H9 (cell line): ENCODE data around the gene TMEFF2. TPM values are rescaled to one million over a fixed set of nuclear protein-coding genes. Genes with fewer than 3 reads are reported as not detected.

Experiments
- DNase-seq: peaks from one replicate; pipeline ENCODE4 v3.0.0-alpha.2; 2017
- H2AFZ ChIP-seq: one replicate; pipeline ENCODE4 v1.6.1; 2013; ENCODE audit warnings: mild to moderate bottlenecking, low read length, control low read depth, moderate library complexity
- H2AK5ac ChIP-seq: 2 replicates; pipeline ENCODE4 v1.6.1; 2013; ENCODE audit warnings: low read length, control low read depth, mixed read lengths; ENCODE audit not compliant: insufficient read length
- H2BK120ac ChIP-seq: one replicate; pipeline ENCODE4 v1.6.1; 2013; ENCODE audit warnings: low read depth, mild to moderate bottlenecking, low read length, control low read depth, inconsistent platforms; ENCODE audit not compliant: poor library complexity, severe bottlenecking
- H2BK12ac ChIP-seq: 2 replicates; pipeline ENCODE4 v1.6.1; 2013; ENCODE audit warnings: low read length, control low read depth, mixed read lengths, low read depth; ENCODE audit not compliant: insufficient read length
- H2BK15ac ChIP-seq: 2 replicates; pipeline ENCODE4 v1.6.1; 2013; ENCODE audit warnings: low read depth, low read length, control low read depth
- H2BK20ac ChIP-seq: one replicate; pipeline ENCODE4 v1.6.1; 2013; ENCODE audit warnings: low read depth, mild to moderate bottlenecking, low read length, control low read depth, inconsistent platforms; ENCODE audit not compliant: poor library complexity, severe bottlenecking
- H2BK5ac ChIP-seq: 2 replicates; pipeline ENCODE4 v1.6.1; 2013; ENCODE audit warnings: low read length, control low read depth, mixed read lengths; ENCODE audit not compliant: insufficient read length
- H3K14ac ChIP-seq: 2 replicates; pipeline ENCODE4 v1.6.1; 2013; ENCODE audit warnings: low read length, control low read depth; ENCODE audit not compliant: insufficient read depth
- H3K18ac ChIP-seq: 2 replicates; pipeline ENCODE4 v1.6.1; 2013; ENCODE audit warnings: low read depth, mild to moderate bottlenecking, mixed read lengths, low read length, control low read depth; ENCODE audit not compliant: insufficient read length
- H3K23ac ChIP-seq: 2 replicates; pipeline ENCODE4 v1.6.1; 2013; ENCODE audit warnings: low read length, control low read depth, mixed read lengths, low read depth; ENCODE audit not compliant: insufficient read length
- H3K23me2 ChIP-seq: 2 replicates; pipeline ENCODE4 v1.6.1; 2013; ENCODE audit warnings: low read depth, mild to moderate bottlenecking, mixed read lengths, low read length, control low read depth; ENCODE audit not compliant: insufficient read length, poor library complexity, severe bottlenecking
- H3K27ac ChIP-seq: 2 replicates; pipeline ENCODE4 v1.5.1; 2013; ENCODE audit warnings: low read length, control low read depth, mixed read lengths, low read depth; ENCODE audit not compliant: insufficient read length
- H3K27me3 ChIP-seq: 2 replicates; pipeline ENCODE4 v1.6.1; 2013; ENCODE audit warnings: low read length, control low read depth, inconsistent platforms; ENCODE audit not compliant: insufficient read depth
- H3K4ac ChIP-seq: 2 replicates; pipeline ENCODE4 v1.6.1; 2013; ENCODE audit warnings: low read depth, mild to moderate bottlenecking, control low read depth, inconsistent platforms, low read length, moderate library complexity
- H3K4me1 ChIP-seq: 2 replicates; pipeline ENCODE4 v1.6.1; 2013; ENCODE audit warnings: low read length, control low read depth, inconsistent platforms; ENCODE audit not compliant: insufficient read depth
- H3K4me2 ChIP-seq: 2 replicates; pipeline ENCODE4 v1.6.1; 2013; ENCODE audit warnings: low read length, control low read depth, mixed read lengths; ENCODE audit not compliant: insufficient read length, insufficient read depth
- H3K56ac ChIP-seq: 2 replicates; pipeline ENCODE4 v1.6.1; 2013; ENCODE audit warnings: low read depth, mild to moderate bottlenecking, mixed read lengths, low read length, control low read depth; ENCODE audit not compliant: insufficient read length
- H3K79me1 ChIP-seq: 2 replicates; pipeline ENCODE4 v1.6.1; 2013; ENCODE audit warnings: low read depth, mild to moderate bottlenecking, moderate library complexity, low read length, control low read depth, inconsistent platforms; ENCODE audit not compliant: insufficient read depth, poor library complexity, severe bottlenecking
- H3K79me2 ChIP-seq: 2 replicates; pipeline ENCODE4 v1.6.1; 2013; ENCODE audit warnings: low read length, control low read depth, inconsistent platforms; ENCODE audit not compliant: insufficient read depth
- H3K9ac ChIP-seq: 2 replicates; pipeline ENCODE4 v1.6.1; 2013; ENCODE audit warnings: low read length, control low read depth, mixed read lengths; ENCODE audit not compliant: insufficient read length; ENCODE audit errors: extremely low read depth
- H3K9me3 ChIP-seq: one replicate; pipeline ENCODE4 v1.6.1; 2013; ENCODE audit warnings: low read depth, low read length, inconsistent platforms; ENCODE audit not compliant: control insufficient read depth
- H3T11ph ChIP-seq: one replicate; pipeline ENCODE4 v1.6.1; 2013; ENCODE audit warnings: mild to moderate bottlenecking, low read length, control low read depth, inconsistent platforms
- H4K20me1 ChIP-seq: one replicate; pipeline ENCODE4 v1.6.1; 2013; ENCODE audit not compliant: control insufficient read depth, insufficient read length, insufficient read depth
- H4K5ac ChIP-seq: 2 replicates; pipeline ENCODE4 v1.6.1; 2013; ENCODE audit warnings: low read depth, mild to moderate bottlenecking, mixed read lengths, low read length, control low read depth; ENCODE audit not compliant: insufficient read length
- H4K8ac ChIP-seq: replicated peaks from 2 replicates; pipeline ENCODE4 v1.6.1; 2013; ENCODE audit warnings: low read length, control low read depth, mixed read lengths, low read depth; ENCODE audit not compliant: insufficient read length
- H4K91ac ChIP-seq: 2 replicates; pipeline ENCODE4 v1.6.1; 2013; ENCODE audit warnings: low read depth, mild to moderate bottlenecking, moderate library complexity, mixed read lengths, low read length, control low read depth; ENCODE audit not compliant: insufficient read length
- H3K27ac Mint-ChIP-seq, 3 experiments: 2 replicates in 2 of 3; 3 replicates in 1 of 3; pipeline ENCODE4 v1.8.0; 2020 to 2021; ENCODE audit warnings: mixed read lengths in 3 of 3, mild to moderate bottlenecking in 1 of 3, moderate library complexity in 1 of 3
- H3K27me3 Mint-ChIP-seq: 2 replicates; pipeline ENCODE4 v1.8.0; 2021; ENCODE audit warnings: low read depth, mild to moderate bottlenecking, moderate library complexity, mixed read lengths
- H3K36me3 Mint-ChIP-seq, 3 experiments: 2 replicates in 2 of 3; 3 replicates in 1 of 3; pipeline ENCODE4 v1.8.0; 2020 to 2021; ENCODE audit warnings: low read depth in 3 of 3, mixed read lengths in 3 of 3; ENCODE audit not compliant: insufficient read depth in 1 of 3
- H3K4me1 Mint-ChIP-seq, 2 experiments: 2 replicates each; pipeline ENCODE4 v1.8.0; 2020; ENCODE audit warnings: mixed read lengths in 2 of 2
- H3K4me3 Mint-ChIP-seq, 2 experiments: 2 replicates in 1 of 2; 3 replicates in 1 of 2; pipeline ENCODE4 v1.8.0; 2020 to 2021; ENCODE audit warnings: mild to moderate bottlenecking in 2 of 2, mixed read lengths in 2 of 2, moderate library complexity in 1 of 2
- H3K9me3 Mint-ChIP-seq, 2 experiments: 2 replicates in 1 of 2; 3 replicates in 1 of 2; pipeline ENCODE4 v1.8.0; 2020; ENCODE audit warnings: mild to moderate bottlenecking in 2 of 2, mixed read lengths in 2 of 2, moderate library complexity in 1 of 2
- CTCF ChIP-seq: fragments of 200-600 bp; sonication (generic); conservative IDR thresholded peaks from 3 replicates; pipeline ENCODE4 v1.8.0; 2021; ENCODE audit warnings: antibody characterized with exemption, mild to moderate bottlenecking
- WGBS: extraction: QIAGEN DNeasy Blood & Tissue Kit; methylation state at CpG from one replicate; pipeline ENCODE4 v1.1.7; 2013; ENCODE audit warnings: missing lambda C conversion rate, low lambda C conversion rate, mixed read lengths; ENCODE audit not compliant: insufficient read length; ENCODE audit errors: extremely low coverage; 5-methylcytosine and 5-hydroxymethylcytosine counted together
- total RNA-seq: library from RNA; stranded (reverse); gene quantifications from 2 replicates; pipeline ENCODE4 v1.2.1, GENCODE V29; 2021

Gene TMEFF2
- total RNA-seq, 1 experiment from 2014 or later: 0.39 TPM

- no peak overlapping the region; a peak in 1 of 7 replicates for H3K27ac Mint-ChIP-seq
- DNase-seq: no peak
Measured at GRCh38 chr2:192044496-192044895, 150.2 kb downstream of the TMEFF2 start.

More at GRCh38 chr2:192044496-192044895, 150.2 kb downstream of the TMEFF2 start:
- H3K27me3 ChIP-seq: no peaks in the 10 kb centered on the region
- H3K27ac ChIP-seq: no peak overlapping the region
- Mint-ChIP-seq H3K36me3 (no peaks in the 10 kb centered on the region), H3K4me1 (no peaks in the 10 kb centered on the region), H3K27me3 (no peaks in the 10 kb centered on the region), H3K9me3 (peaks cover 0 to 2% of the 10 kb centered on the region in 2 experiments; a peak in 1 of 5 replicates), H3K4me3 (no peak overlapping the region)
- H3K4me1 ChIP-seq: no peaks in the 10 kb centered on the region
- no peak overlapping the region for H2BK120ac ChIP-seq
- H2BK5ac ChIP-seq: no peak overlapping the region
- H2BK12ac ChIP-seq: no peak overlapping the region
- H3K9ac ChIP-seq: no peak overlapping the region
- no peaks in the 10 kb centered on the region for H4K20me1 ChIP-seq
- H3K79me2 ChIP-seq: no peaks in the 10 kb centered on the region
- H3K23me2 ChIP-seq: no peaks in the 10 kb centered on the region
- H3K4me2 ChIP-seq: no peak overlapping the region
- no peak overlapping the region for H2AK5ac ChIP-seq
- no peak overlapping the region for H3K18ac ChIP-seq
- H3K56ac ChIP-seq: no peak overlapping the region
- H2BK20ac ChIP-seq: no peak overlapping the region
- TF ChIP-seq CTCF: peak; percentile 48; the same call in 2 of the 3 replicates
- no peak overlapping the region for H3K14ac ChIP-seq
- no CpG with 5 or more reads among the region's 2 CpGs for WGBS
- no peak overlapping the region for H4K8ac ChIP-seq
- H4K5ac ChIP-seq: no peak overlapping the region
- no peaks in the 10 kb centered on the region for H3K9me3 ChIP-seq
- no peak overlapping the region for H3K4ac ChIP-seq
- H3K23ac ChIP-seq: no peak overlapping the region
- H3K79me1 ChIP-seq: no peaks in the 10 kb centered on the region
- H2AFZ ChIP-seq: no peak overlapping the region
- no peak overlapping the region for H2BK15ac ChIP-seq
- no peak overlapping the region for H4K91ac ChIP-seq
- H3T11ph ChIP-seq: no peak overlapping the region
